Measurements from ENCODE around the gene SERPIND1. TPM values are rescaled to one million over a fixed set of nuclear protein-coding genes. Genes with fewer than 3 reads are reported as not detected.

Gene SERPIND1
- total and polyA plus RNA-seq, 9 donors: 0.22 to 5.0 (median 1.1) TPM

GRCh38 chr22:20760084-20760483, 13.8 kb upstream of the SERPIND1 start:
- no peak overlapping the region for H3K27ac ChIP-seq
- TF ChIP-seq CTCF (IDR thresholded peaks at IDR 0.05): no peak
- no peak for TF ChIP-seq EP300 (IDR thresholded peaks at IDR 0.05)
- no peak for TF ChIP-seq POLR2A (IDR thresholded peaks at IDR 0.05)
- DNase-seq: no peak
- H3K36me3 ChIP-seq: no peaks in the 10 kb centered on the region
- H3K27me3 ChIP-seq: no peaks in the 10 kb centered on the region
- H3K4me3 ChIP-seq: no peak overlapping the region
- H3K9me3 ChIP-seq: no peaks in the 10 kb centered on the region
- H3K4me1 ChIP-seq (ENCODE audit: insufficient read depth): no peaks in the 10 kb centered on the region
- intact Hi-C loops (cut with DNase I): loop anchor here in 1 of 4 donors (10.0 kb wide), 1 partner anchor 95 kb away; the partner anchor contains the start of genes PI4KA and SNAP29
- WGBS, 3 donors: 97 to 98% (median 97%) methylated on average over 2 of the region's 2 CpGs

- intact Hi-C loops (cut with DNase I): loop anchor here in 1 of 4 donors (10.0 kb wide), 1 partner anchor 93 kb away; the partner anchor contains the start of genes PI4KA and SNAP29
- TF ChIP-seq POLR2A (IDR thresholded peaks at IDR 0.05) (no peak), EP300 (IDR thresholded peaks at IDR 0.05) (no peak), CTCF (IDR thresholded peaks at IDR 0.05) (no peak)
Measured at GRCh38 chr22:20761536-20761935, 12.4 kb upstream of the SERPIND1 start.

GRCh38 chr22:20762233-20762796, 11.6 kb upstream of the SERPIND1 start:
- 74 to 89% (median 83%) methylated on average over 7 of the region's 7 CpGs for WGBS, 3 donors
- H3K4me3 ChIP-seq: no peak overlapping the region
- H3K27me3 ChIP-seq: no peaks in the 10 kb centered on the region
- TF ChIP-seq EP300 (IDR thresholded peaks at IDR 0.05): no peak
- no peak for TF ChIP-seq POLR2A (IDR thresholded peaks at IDR 0.05)
- no peak for TF ChIP-seq CTCF (IDR thresholded peaks at IDR 0.05)
- H3K36me3 ChIP-seq: no peaks in the 10 kb centered on the region
- H3K9me3 ChIP-seq: no peaks in the 10 kb centered on the region
- no peaks in the 10 kb centered on the region for H3K4me1 ChIP-seq (ENCODE audit: insufficient read depth)
- DNase-seq: no peak
- no peak overlapping the region for H3K27ac ChIP-seq
- intact Hi-C loops (cut with DNase I): loop anchor here in 1 of 4 donors (10.0 kb wide), 1 partner anchor 92 kb away; the partner anchor contains the start of genes PI4KA and SNAP29

More at GRCh38 chr22:20761536-20761935, 12.4 kb upstream of the SERPIND1 start:
- H3K4me1 ChIP-seq (ENCODE audit: insufficient read depth): no peaks in the 10 kb centered on the region
- H3K27ac ChIP-seq: no peak overlapping the region
- no peaks in the 10 kb centered on the region for H3K27me3 ChIP-seq
- 66 to 77% (median 74%) methylated on average over 2 of the region's 2 CpGs for WGBS, 3 donors
- no peak overlapping the region for H3K4me3 ChIP-seq
- H3K36me3 ChIP-seq: no peaks in the 10 kb centered on the region
- no peaks in the 10 kb centered on the region for H3K9me3 ChIP-seq
- no peak for DNase-seq

- Histone ChIP-seq H3K36me3 (no peaks in the 10 kb centered on the region), H3K27me3 (no peaks in the 10 kb centered on the region), H3K4me3 (no peak overlapping the region), H3K9me3 (no peaks in the 10 kb centered on the region), H3K4me1 (ENCODE audit: insufficient read depth) (no peaks in the 10 kb centered on the region), H3K27ac (no peak overlapping the region)
- WGBS, 3 donors: 73 to 85% (median 76%) methylated on average over 13 of the region's 13 CpGs
- DNase-seq: no peak
- intact Hi-C loops (cut with DNase I): loop anchor here in 1 of 4 donors (10.0 kb wide), 1 partner anchor 91 kb away; the partner anchor contains the start of genes PI4KA and SNAP29
- TF ChIP-seq CTCF (IDR thresholded peaks at IDR 0.05) (no peak), POLR2A (IDR thresholded peaks at IDR 0.05) (no peak)
Measured at GRCh38 chr22:20763630-20764470, 10.1 kb upstream of the SERPIND1 start.
